GM23248 (cell line): ENCODE data around the gene PAK6.

Source experiments
- EZH2 ChIP-seq: fragments of 200-600 bp; sonication (generic); IDR thresholded peaks from 2 replicates; pipeline ENCODE4 v1.6.1; 2018; ENCODE audit warnings: antibody characterized with exemption, mild to moderate bottlenecking; ENCODE audit not compliant: insufficient read depth, poor library complexity, severe bottlenecking
- EZH2phosphoT487 ChIP-seq: fragments of 200-600 bp; sonication (generic); IDR thresholded peaks from 2 replicates; pipeline ENCODE4 v1.6.1; 2018; ENCODE audit warnings: antibody characterized with exemption, moderate library complexity, mild to moderate bottlenecking, low read depth; ENCODE audit not compliant: insufficient read depth

DNA sequence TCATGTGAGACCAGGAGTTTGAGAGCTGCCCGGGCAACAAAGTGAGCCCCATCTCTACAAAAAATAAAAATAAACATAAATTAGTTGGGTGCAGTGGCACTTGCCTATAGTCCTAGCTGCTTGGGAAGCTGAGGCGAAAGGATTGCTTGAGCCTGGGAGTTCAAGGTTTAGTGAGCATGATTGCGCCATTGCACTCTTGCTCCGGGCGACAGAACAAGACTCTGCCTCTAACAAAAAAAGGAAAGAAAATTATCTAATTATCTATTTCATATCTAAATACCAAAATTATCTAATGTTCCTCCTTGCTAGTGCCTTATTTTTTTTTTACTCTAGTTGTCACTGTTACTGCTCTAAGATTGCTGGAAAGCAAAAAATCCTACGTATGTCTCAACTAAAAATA, 16.7 kb upstream of the PAK6 start:
- no peak for TF ChIP-seq EZH2
- TF ChIP-seq EZH2phosphoT487 = no peak
